Stimulated activated memory B cell treated with anti-CD40 and anti-IgM and Interleukin-4, amounts not matched to agents 10 μg/mL and 1 μg/mL and 100 μg/mL, for 72 hours (primary cell): Measurements from ENCODE around the gene DLG5.

Experiments
- ATAC-seq: fragments of 150-1000 bp; cut with Tn5 transposase; 2 replicates; pipeline ENCODE4 v1.10.0; 2021
- H3K27ac Mint-ChIP-seq: one replicate; pipeline ENCODE4 v1.8.0; 2022; ENCODE audit warnings: mild to moderate bottlenecking, mixed read lengths
- H3K27me3 Mint-ChIP-seq: one replicate; pipeline ENCODE4 v1.8.0; 2022; ENCODE audit warnings: mixed read lengths
- H3K36me3 Mint-ChIP-seq: one replicate; pipeline ENCODE4 v1.8.0; 2022; ENCODE audit warnings: mixed read lengths
- H3K4me1 Mint-ChIP-seq: one replicate; pipeline ENCODE4 v1.8.0; 2022; ENCODE audit warnings: mixed read lengths
- H3K4me3 Mint-ChIP-seq: one replicate; pipeline ENCODE4 v1.8.0; 2022; ENCODE audit warnings: mild to moderate bottlenecking, moderate library complexity, mixed read lengths
- H3K9me3 Mint-ChIP-seq: one replicate; pipeline ENCODE4 v1.8.0; 2022; ENCODE audit warnings: mixed read lengths

Gene DLG5

DNA sequence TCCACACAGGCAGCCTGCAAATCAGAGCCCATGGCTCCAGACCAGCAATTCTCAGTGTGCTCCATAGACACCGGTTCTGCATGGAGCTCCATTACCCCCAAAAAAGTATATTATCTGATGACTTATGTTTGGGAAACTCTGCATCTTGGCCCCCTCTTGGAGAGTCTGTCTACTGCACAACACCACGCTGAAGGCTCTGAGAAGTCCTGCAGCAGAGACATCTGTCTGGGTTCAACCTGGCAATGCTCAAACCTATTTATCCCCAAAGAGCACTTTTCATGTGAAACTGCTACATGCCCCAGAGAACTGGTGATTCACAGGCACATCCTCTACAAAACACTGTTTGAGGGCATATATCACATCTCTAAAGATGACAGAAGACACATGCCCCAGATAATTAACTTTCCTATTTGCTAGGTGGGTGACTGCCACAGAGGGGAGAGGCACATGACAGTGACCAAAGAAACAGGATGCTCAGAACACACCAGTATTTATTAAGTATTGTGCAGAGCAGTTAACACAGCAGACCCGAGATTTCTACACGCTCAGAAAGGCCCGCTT is 83.8 kb downstream of the DLG5 start:
- H3K36me3 Mint-ChIP-seq = no peaks in the 10 kb centered on the region
- no peaks in the 10 kb centered on the region for H3K27me3 Mint-ChIP-seq
- H3K4me3 Mint-ChIP-seq = no peak overlapping the region
- H3K4me1 Mint-ChIP-seq = peaks cover 8% of the 10 kb centered on the region
- no peak for ATAC-seq
- no peak overlapping the region for H3K27ac Mint-ChIP-seq
- H3K9me3 Mint-ChIP-seq = no peaks in the 10 kb centered on the region

DNA sequence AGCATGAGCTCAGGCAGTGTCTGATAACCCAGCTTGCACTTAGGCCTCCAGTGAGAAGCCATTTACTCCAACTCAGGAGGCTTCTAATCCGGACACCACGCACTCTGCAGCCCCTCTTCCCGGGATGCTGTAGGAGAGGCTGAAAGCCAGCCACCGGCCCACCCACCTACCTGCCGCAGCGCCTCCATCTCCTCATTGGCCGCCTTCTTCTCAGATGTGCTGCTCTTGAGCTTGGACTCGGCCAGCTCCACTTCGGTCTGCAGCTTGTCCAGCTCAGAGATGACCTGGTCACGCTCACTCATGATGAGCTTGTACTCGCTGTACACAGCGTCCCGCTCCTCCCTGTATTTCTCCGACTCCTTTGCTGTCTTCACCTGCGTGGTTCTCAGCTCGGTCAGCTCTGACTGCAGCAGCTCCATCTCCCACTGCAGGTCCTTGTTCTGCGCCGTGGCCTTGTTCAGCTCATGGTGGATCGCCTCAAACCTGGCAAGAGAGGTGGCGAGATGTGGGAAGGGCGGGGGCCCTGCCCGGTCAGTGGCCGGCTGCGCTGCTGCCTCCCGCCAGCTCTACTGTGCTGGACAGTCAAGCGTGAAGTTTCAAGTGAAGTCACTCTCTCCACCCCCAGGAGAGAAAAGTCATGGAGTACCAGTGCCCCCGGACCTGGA is 84.7 kb downstream of the DLG5 start:
- no peak overlapping the region for H3K4me3 Mint-ChIP-seq
- H3K9me3 Mint-ChIP-seq = no peaks in the 10 kb centered on the region
- H3K27ac Mint-ChIP-seq = no peak overlapping the region
- no peaks in the 10 kb centered on the region for H3K36me3 Mint-ChIP-seq
- H3K27me3 Mint-ChIP-seq = no peaks in the 10 kb centered on the region
- peaks cover 12% of the 10 kb centered on the region for H3K4me1 Mint-ChIP-seq
- no peak for ATAC-seq

DNA sequence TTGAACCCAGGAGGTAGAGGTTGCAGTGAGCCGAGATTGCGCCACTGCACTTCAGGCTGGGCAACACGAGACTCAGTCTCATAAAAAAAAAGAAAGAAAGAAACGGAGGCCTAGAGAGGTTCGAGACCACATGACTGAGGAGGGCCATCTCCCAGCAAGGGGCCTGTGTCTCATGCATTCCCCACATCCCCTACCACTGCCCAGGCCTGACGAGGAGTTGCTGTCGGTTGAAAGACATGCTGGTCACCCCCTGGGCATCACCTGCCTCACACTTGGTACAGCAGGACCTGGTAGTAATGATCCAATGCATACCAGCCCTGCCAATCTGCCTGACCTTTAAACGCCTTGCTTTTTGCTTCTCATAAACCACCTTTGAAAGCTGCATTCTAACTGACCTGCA is 85.9 kb downstream of the DLG5 start:
- H3K27ac Mint-ChIP-seq = no peak overlapping the region
- no peaks in the 10 kb centered on the region for H3K9me3 Mint-ChIP-seq
- peaks cover 18% of the 10 kb centered on the region for H3K4me1 Mint-ChIP-seq
- no peak overlapping the region for H3K4me3 Mint-ChIP-seq
- no peak for ATAC-seq
- H3K36me3 Mint-ChIP-seq = no peaks in the 10 kb centered on the region
- H3K27me3 Mint-ChIP-seq = no peaks in the 10 kb centered on the region

DNA sequence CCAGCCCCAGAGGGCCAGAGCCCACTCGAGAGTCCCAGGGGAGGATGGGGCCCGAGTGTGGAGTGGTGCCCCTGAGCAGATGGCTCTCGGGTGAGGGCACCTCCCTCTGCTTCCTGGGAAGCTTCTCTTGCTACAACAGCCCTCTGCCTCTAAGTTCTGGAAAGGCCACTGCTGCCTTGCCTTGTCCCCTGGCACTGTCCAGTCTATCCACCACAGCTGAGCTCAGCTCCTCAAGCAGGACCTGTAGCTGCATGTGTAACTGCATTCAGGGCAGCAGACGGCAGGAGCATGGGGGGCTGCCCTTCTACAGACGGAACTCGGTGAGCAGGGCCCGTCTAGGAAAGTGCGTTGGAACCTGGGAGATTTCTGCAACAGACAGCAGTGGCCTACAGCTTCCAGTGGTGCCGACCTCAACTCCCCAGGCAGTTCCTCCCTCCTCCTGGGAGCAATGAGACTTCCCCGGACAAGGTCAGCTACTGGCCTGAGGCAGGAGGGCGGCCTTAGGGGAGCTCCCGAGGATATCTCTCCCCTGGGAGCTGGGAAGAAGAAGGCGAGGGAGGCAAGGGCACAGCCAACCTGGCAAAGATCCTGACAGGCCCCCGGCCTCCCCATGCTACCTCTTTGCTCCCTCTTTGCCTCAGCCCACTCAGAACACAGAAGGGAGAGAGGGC is 88.5 kb downstream of the DLG5 start:
- Mint-ChIP-seq H3K4me3 (no peak overlapping the region), H3K9me3 (no peaks in the 10 kb centered on the region), H3K27me3 (no peaks in the 10 kb centered on the region), H3K36me3 (no peaks in the 10 kb centered on the region), H3K27ac (peak overlapping the region; percentile 67), H3K4me1 (peaks cover 29% of the 10 kb centered on the region)
- no peak for ATAC-seq

DNA sequence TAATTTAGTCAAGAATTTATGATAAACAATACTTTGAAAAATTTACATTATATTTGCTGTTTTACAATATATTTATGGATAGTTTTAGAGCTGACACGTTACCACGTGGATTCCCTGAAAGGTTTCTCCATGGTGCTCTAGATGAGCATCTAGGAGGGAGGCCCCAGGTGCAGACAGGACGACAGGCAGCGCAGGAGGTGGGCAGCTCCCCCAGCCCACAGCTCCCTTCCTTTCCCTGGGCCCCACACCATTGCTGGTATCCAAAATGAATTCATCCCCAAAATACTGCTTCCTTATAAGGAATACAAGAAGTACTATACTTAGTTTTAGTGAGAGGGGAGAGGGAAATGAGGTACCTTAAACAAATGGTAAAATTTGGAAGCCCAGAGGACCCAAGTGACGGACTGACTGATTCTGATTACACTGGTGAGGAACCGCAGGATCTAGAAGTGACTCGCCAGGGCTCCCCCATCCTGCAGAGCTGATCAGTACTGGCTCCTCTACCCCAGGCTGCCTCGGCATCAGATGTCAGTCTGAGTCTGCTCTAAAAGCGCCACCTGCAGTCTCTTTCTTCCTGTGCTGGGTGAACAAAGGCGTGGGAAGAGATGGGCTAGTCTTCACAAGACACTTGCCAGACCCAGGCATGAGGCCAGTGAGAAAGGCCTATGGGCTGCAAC is 89.2 kb downstream of the DLG5 start:
- Mint-ChIP-seq H3K4me1 (peaks cover 29% of the 10 kb centered on the region), H3K27ac (peak overlapping the region; percentile 67), H3K9me3 (no peaks in the 10 kb centered on the region), H3K4me3 (no peak overlapping the region), H3K36me3 (no peaks in the 10 kb centered on the region), H3K27me3 (no peaks in the 10 kb centered on the region)
- peak; percentile 91 for ATAC-seq

DNA sequence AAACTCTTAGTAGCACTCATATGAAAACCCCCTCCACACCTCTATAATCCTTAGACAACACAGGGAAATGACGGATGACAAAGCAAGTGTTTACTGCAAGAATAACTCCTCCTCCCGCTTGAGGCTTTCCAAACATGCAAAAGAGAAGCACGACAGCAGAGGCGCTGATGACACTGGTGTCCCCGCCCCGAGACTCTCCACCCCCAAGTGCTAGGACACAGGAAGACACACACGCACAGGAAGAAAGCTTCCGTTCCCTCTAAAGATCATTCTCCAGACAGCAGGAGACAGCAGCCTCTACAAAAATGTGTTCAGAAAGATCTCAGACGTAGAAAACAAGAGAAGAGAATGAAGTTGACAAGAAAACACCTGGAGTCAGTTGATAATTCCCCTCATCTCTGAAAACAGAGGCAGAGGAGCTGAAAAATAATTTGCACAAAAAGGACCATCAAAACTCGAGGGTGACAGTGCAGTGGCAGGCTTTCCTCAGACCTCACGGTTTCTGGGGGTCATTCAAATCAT is 90.2 kb downstream of the DLG5 start:
- peak; percentile 70 for ATAC-seq
- peak overlapping the region; percentile 65 for H3K4me3 Mint-ChIP-seq
- H3K9me3 Mint-ChIP-seq = no peaks in the 10 kb centered on the region
- no peaks in the 10 kb centered on the region for H3K36me3 Mint-ChIP-seq
- peaks cover 29% of the 10 kb centered on the region for H3K4me1 Mint-ChIP-seq
- peak overlapping the region; percentile 70 for H3K27ac Mint-ChIP-seq
- H3K27me3 Mint-ChIP-seq = no peaks in the 10 kb centered on the region

DNA sequence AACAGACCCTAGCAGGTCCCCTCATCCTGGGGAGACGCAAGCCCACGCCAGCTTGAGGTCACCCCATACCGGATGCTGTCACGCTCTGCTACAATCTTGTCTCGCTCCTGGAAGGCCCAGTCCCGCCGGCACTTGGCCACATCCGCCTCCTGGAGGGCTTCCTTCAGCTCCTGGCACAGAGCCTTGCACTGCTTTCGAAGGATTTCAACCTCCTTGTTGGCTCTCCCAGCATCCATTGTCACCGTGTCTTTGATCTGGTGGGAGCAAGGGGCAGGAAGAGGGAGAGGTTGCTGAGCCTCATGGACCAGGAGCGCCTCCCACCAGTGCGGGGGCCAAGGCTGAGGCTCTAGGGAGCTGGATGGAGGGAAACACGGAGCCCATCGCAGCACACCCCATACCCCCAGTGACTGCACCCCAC is 90.9 kb downstream of the DLG5 start:
- H3K27ac Mint-ChIP-seq = peak overlapping the region; percentile 70
- H3K27me3 Mint-ChIP-seq = no peaks in the 10 kb centered on the region
- no peaks in the 10 kb centered on the region for H3K9me3 Mint-ChIP-seq
- H3K4me1 Mint-ChIP-seq = peaks cover 29% of the 10 kb centered on the region
- H3K4me3 Mint-ChIP-seq = no peak overlapping the region
- ATAC-seq = no peak
- no peaks in the 10 kb centered on the region for H3K36me3 Mint-ChIP-seq

DNA sequence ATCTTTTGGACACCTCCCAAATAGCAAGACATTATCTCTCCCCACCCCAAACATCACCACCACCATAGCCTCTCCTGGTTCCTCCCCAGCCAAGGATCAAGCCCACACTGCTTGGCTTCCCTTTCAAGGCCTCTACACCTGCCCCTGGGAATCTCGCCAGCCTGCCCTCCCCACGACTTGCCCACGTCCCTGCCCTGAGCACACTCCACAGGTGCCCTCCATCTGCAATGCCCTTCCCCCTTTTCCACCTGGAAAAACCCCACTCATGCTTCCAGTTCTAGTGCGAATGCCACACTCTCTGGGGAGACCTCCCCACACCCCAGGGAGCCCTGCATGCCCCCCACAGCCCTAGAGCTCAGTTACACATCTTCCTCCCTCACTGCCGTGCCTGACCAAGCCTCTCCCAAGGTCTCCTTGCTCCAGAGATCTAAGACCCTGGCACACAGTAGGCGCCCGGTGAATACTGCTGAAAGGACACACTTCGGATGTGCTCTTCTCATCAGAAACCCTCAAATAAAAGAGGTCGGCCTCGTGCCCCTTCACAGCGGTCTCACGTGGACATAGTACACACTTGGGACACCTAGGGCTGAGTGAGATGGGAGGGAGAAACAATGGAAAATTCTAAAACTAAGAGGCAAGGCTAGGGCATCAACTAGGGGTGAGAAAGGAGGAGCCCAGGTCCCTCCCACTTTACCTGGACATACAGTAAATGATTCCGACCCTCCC is 91.4 kb downstream of the DLG5 start:
- H3K9me3 Mint-ChIP-seq = no peaks in the 10 kb centered on the region
- H3K27ac Mint-ChIP-seq = peak overlapping the region; percentile 70
- H3K36me3 Mint-ChIP-seq = no peaks in the 10 kb centered on the region
- no peaks in the 10 kb centered on the region for H3K27me3 Mint-ChIP-seq
- no peak overlapping the region for H3K4me3 Mint-ChIP-seq
- no peak for ATAC-seq
- peaks cover 29% of the 10 kb centered on the region for H3K4me1 Mint-ChIP-seq

DNA sequence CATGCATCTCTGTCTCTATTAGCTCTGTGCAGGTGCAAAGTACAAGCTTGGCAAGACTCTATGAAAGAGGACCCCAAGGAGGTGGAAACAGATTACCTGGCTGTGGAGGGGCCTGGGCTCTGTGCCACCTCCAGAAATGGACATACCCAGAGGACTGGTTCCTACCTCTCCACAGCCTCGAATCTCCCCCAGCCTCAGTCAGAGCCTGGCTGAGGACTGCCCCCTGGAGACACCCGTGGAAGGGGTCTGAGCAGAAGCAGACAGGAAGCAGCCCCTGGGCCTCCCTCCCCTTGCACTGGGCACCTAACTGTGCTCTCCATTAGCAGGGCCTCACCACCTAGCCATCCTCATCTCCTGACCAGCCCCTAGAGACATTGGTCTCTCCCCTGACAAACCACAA is 92.0 kb downstream of the DLG5 start:
- no peak for ATAC-seq
- no peaks in the 10 kb centered on the region for H3K36me3 Mint-ChIP-seq
- H3K4me3 Mint-ChIP-seq = no peak overlapping the region
- H3K4me1 Mint-ChIP-seq = peaks cover 29% of the 10 kb centered on the region
- no peaks in the 10 kb centered on the region for H3K27me3 Mint-ChIP-seq
- peak overlapping the region; percentile 70 for H3K27ac Mint-ChIP-seq
- no peaks in the 10 kb centered on the region for H3K9me3 Mint-ChIP-seq

DNA sequence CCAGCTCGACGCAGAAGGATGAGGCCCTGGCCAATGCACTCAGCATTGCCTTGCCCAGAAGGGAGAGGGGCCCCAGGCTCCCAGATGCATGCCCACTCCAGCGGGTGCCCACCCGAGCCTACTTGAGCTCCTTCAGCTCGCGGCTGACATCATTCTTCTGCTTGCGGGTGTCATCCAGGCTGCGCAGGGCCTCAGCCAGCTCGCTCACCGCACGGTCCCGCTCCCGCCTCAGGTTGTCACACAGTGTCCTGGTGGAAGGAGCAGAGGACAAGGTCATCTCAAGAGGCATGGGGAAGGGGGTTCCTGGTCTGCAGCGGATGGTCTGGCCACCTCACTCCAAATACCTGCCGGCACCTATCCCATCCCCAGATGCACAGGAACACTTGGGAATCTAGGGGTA is 92.8 kb downstream of the DLG5 start:
- Mint-ChIP-seq H3K27ac (no peak overlapping the region), H3K9me3 (no peaks in the 10 kb centered on the region), H3K36me3 (no peaks in the 10 kb centered on the region), H3K4me3 (no peak overlapping the region), H3K4me1 (peaks cover 29% of the 10 kb centered on the region), H3K27me3 (no peaks in the 10 kb centered on the region)
- ATAC-seq = no peak

DNA sequence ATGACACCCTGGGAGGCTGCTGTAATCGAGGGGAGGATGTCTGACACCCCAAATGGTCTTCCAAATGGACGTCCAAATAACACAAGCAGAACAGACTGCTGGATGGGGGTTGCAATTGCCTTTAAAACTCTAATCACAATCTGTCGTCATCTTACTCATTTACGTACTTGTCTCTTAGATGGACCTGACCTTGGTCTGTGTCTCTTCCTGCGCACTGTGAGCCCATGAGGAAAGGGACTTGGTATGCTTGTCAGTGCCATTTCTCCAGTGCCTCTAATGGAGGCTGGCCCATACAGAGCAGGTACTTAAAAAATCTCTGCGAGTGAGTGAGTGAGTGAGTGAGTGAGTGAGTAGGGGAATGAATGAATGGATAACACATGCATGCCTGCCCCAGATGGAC is 93.3 kb downstream of the DLG5 start:
- H3K4me3 Mint-ChIP-seq = no peak overlapping the region
- no peak for ATAC-seq
- H3K27me3 Mint-ChIP-seq = no peaks in the 10 kb centered on the region
- H3K27ac Mint-ChIP-seq = no peak overlapping the region
- H3K9me3 Mint-ChIP-seq = no peaks in the 10 kb centered on the region
- H3K4me1 Mint-ChIP-seq = peaks cover 29% of the 10 kb centered on the region
- H3K36me3 Mint-ChIP-seq = no peaks in the 10 kb centered on the region

DNA sequence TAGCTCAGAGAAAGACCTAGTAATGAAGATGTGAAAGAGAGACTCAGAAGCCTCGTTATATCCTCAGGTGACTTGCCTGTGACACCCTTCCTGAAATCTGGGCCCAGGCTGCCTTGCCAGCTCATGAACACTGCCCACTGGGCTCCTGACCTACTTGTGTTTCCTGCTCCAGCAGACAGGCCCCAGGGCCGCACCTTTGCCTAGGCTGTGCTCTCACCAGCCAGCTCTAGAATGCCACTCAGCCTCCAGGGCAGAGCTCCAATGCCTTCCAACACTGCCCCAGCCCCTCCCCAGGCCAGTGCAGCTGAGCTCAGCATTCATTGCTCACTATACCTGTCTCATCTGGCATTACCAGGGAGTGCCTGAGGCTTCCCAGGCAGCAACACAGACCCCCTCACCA is 94.3 kb downstream of the DLG5 start:
- Mint-ChIP-seq H3K27ac (no peak overlapping the region), H3K9me3 (no peaks in the 10 kb centered on the region), H3K36me3 (no peaks in the 10 kb centered on the region), H3K27me3 (no peaks in the 10 kb centered on the region), H3K4me1 (peaks cover 21% of the 10 kb centered on the region), H3K4me3 (no peak overlapping the region)
- ATAC-seq = no peak

DNA sequence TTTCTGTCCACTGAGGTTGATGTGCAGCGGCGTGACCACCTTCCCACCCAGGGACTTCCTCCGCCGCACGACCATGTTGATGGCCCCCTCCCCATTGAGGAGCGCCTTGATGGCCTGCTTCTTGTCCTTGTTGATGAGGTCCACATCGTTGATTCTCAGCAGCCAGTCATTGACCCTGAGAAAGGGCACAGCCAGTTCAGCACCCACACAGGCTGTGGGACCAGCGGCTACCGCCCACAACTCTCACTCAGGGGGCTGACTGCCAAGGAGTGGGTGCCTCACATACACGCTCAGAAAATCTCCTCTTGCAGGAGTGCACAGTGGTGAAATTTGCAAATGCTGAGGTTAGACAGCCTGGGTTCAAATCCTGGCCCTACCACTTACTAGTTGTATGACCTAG is 97.2 kb downstream of the DLG5 start:
- H3K27ac Mint-ChIP-seq = no peak overlapping the region
- H3K4me1 Mint-ChIP-seq = no peaks in the 10 kb centered on the region
- no peak overlapping the region for H3K4me3 Mint-ChIP-seq
- H3K36me3 Mint-ChIP-seq = no peaks in the 10 kb centered on the region
- no peaks in the 10 kb centered on the region for H3K9me3 Mint-ChIP-seq
- no peaks in the 10 kb centered on the region for H3K27me3 Mint-ChIP-seq
- ATAC-seq = no peak

DNA sequence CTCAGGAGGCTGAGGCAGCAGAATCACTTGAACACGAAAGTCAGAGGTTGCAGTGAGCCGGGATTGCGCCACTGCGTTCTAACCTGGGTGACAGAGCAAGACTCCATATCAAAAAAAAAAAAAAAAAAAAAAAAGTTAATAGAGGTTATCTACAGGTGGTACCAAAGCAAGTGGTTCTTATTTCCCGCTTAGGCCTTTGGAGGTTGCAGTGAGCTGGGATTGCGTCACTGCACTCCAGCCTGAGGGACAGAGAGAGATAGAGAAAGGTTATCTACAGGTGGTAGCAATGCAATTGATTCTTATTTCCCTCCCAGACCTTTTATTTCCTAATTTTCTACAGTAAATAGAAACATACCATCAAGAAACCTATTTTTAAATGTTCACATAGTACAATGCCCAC is 98.2 kb downstream of the DLG5 start:
- H3K4me3 Mint-ChIP-seq = no peak overlapping the region
- H3K36me3 Mint-ChIP-seq = no peaks in the 10 kb centered on the region
- no peaks in the 10 kb centered on the region for H3K9me3 Mint-ChIP-seq
- H3K4me1 Mint-ChIP-seq = no peaks in the 10 kb centered on the region
- ATAC-seq = no peak
- no peak overlapping the region for H3K27ac Mint-ChIP-seq
- H3K27me3 Mint-ChIP-seq = no peaks in the 10 kb centered on the region

DNA sequence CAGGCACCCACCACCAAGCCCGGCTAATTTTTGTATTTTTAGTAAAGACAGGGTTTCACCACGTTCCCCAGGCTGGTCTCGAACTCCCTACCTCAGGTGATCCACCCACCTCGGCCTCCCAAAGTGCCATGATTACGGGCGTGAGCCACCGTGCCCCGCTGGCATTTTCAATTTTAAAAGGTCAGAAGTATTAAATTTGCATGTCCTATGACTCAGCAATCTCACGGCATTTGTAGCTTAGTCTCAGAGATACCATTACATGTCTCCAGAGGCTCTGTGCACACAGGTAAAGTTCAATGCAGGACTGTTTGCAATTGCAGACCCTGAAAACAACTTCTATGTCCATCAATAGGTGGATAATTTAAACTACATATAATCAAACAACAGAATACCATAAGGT is 99.2 kb downstream of the DLG5 start:
- Mint-ChIP-seq H3K9me3 (no peaks in the 10 kb centered on the region), H3K4me1 (no peaks in the 10 kb centered on the region), H3K27ac (no peak overlapping the region), H3K27me3 (no peaks in the 10 kb centered on the region), H3K4me3 (no peak overlapping the region), H3K36me3 (no peaks in the 10 kb centered on the region)
- no peak for ATAC-seq
